Gastroesophageal sphincter (tissue), 4 donors: ENCODE results near the gene COL26A1. TPM values are rescaled to one million over a fixed set of nuclear protein-coding genes. Genes with fewer than 3 reads are reported as not detected.

Experiments
- ATAC-seq: fragments of 150-250 bp; one replicate; pipeline ENCODE4 v1.9.1; 2016; ENCODE audit warnings: mild to moderate bottlenecking, moderate library complexity
- H3K27ac ChIP-seq, 4 donors: fragments of 200-600 bp; sonication (generic) in 3 of 4; 1 replicate in 3 of 4; 2 replicates in 1 of 4; pipeline ENCODE4 v1.5.1; 2016 to 2019
- H3K27me3 ChIP-seq: fragments of 200-600 bp; sonication (generic); one replicate; pipeline ENCODE4 v1.5.1; 2019
- H3K36me3 ChIP-seq, 2 donors: fragments of 200-600 bp; sonication (generic); one replicate each; pipeline ENCODE4 v1.5.1; 2019; ENCODE audit warnings: control low read depth in 1 of 2
- H3K4me1 ChIP-seq, 3 donors: fragments of 200-600 bp; sonication (generic); 1 replicate in 2 of 3; 2 replicates in 1 of 3; pipeline ENCODE4 v1.5.1; 2016 to 2019; ENCODE audit warnings: control low read depth in 2 of 3
- H3K4me3 ChIP-seq, 2 donors: fragments of 200-600 bp; sonication (generic); one replicate each; pipeline ENCODE4 v1.5.1; 2019; ENCODE audit warnings: mild to moderate bottlenecking in 1 of 2, moderate library complexity in 1 of 2
- H3K9me3 ChIP-seq, 3 donors: fragments of 200-600 bp; sonication (generic); one replicate each; pipeline ENCODE4 v1.5.1; 2017 to 2019; ENCODE audit warnings: control low read depth in 2 of 3
- CTCF ChIP-seq, 4 experiments: fragments of 200-600 bp in 2 of 4; fragments of 450-650 bp in 2 of 4; sonication (generic) in 1 of 4; IDR thresholded peaks; one replicate each; pipeline ENCODE4 v1.5.1; 2017 to 2019; ENCODE audit warnings: antibody characterized with exemption in 4 of 4, mild to moderate bottlenecking in 2 of 4, moderate library complexity in 2 of 4
- EP300 ChIP-seq: sonication (generic); formaldehyde crosslinking; IDR thresholded peaks from one replicate; pipeline ENCODE4 v1.6.1; 2017; ENCODE audit warnings: antibody characterized with exemption, mild to moderate bottlenecking
- POLR2A ChIP-seq, 2 donors: fragments of 450-650 bp; IDR thresholded peaks; one replicate each; pipeline ENCODE4 v1.6.1; 2017; ENCODE audit warnings: antibody characterized with exemption in 2 of 2, mild to moderate bottlenecking in 2 of 2, moderate library complexity in 1 of 2
- POLR2AphosphoS5 ChIP-seq: sonication (generic); formaldehyde crosslinking; IDR thresholded peaks from one replicate; pipeline ENCODE4 v1.6.1; 2017; ENCODE audit warnings: antibody characterized with exemption
- WGBS, 2 donors: methylation state at CpG; one replicate each; pipeline ENCODE4 v1.1.5; 2018; ENCODE audit warnings: low coverage in 1 of 2; 5-methylcytosine and 5-hydroxymethylcytosine counted together
- total RNA-seq, 4 donors: library from RNA; depleted of rRNA; stranded (reverse); fragments of >200 nt; gene quantifications; one replicate each; pipeline ENCODE4 v1.1.0, GENCODE V29; 2016

COL26A1 gene
- total RNA-seq, 4 donors from 2014 or later, result not detected

GRCh38 chr7:101575721-101576120 is 213.0 kb downstream of the COL26A1 start:
- TF ChIP-seq POLR2AphosphoS5, result no peak
- TF ChIP-seq POLR2A (IDR thresholded peaks at IDR 0.05), result no peak
- no peak for TF ChIP-seq EP300
- no peak for TF ChIP-seq CTCF (IDR thresholded peaks at IDR 0.05)
- H3K4me1 ChIP-seq, result no peaks in the 10 kb centered on the region
- H3K4me3 ChIP-seq, result no peak overlapping the region
- peaks cover 38% of the 10 kb centered on the region for H3K27me3 ChIP-seq
- H3K9me3 ChIP-seq, result peaks cover 0 to 26% (median 0%) of the 10 kb centered on the region in 3 donors
- ATAC-seq, result no peak
- no peaks in the 10 kb centered on the region for H3K36me3 ChIP-seq
- no peak overlapping the region for H3K27ac ChIP-seq

GRCh38 chr7:101576998-101577397 is 214.3 kb downstream of the COL26A1 start:
- Histone ChIP-seq H3K4me1 (no peaks in the 10 kb centered on the region), H3K27ac (no peak overlapping the region), H3K36me3 (no peaks in the 10 kb centered on the region), H3K4me3 (no peak overlapping the region), H3K27me3 (peaks cover 49% of the 10 kb centered on the region), H3K9me3 (peaks cover 0 to 19% (median 0%) of the 10 kb centered on the region in 3 donors)
- TF ChIP-seq CTCF (IDR thresholded peaks at IDR 0.05) (no peak), POLR2AphosphoS5 (no peak), EP300 (no peak), POLR2A (IDR thresholded peaks at IDR 0.05) (no peak)
- 89 to 93% methylated on average over 2 to 3 of the region's 3 CpGs for WGBS, 2 donors
- ATAC-seq, result no peak

- Histone ChIP-seq H3K4me1 (no peaks in the 10 kb centered on the region), H3K36me3 (no peaks in the 10 kb centered on the region), H3K9me3 (peaks cover 0 to 14% (median 0%) of the 10 kb centered on the region in 3 donors), H3K27ac (no peak overlapping the region), H3K27me3 (peaks cover 51% of the 10 kb centered on the region), H3K4me3 (no peak overlapping the region)
- TF ChIP-seq EP300 (no peak), CTCF (IDR thresholded peaks at IDR 0.05) (no peak), POLR2A (IDR thresholded peaks at IDR 0.05) (no peak), POLR2AphosphoS5 (no peak)
- WGBS, 2 donors, result 64 to 71% methylated on average over 1 of the region's 1 CpG
- ATAC-seq, result no peak
Measured at GRCh38 chr7:101578552-101578951, 215.9 kb downstream of the COL26A1 start.

- H3K4me1 ChIP-seq, result no peaks in the 10 kb centered on the region
- H3K4me3 ChIP-seq, result no peak overlapping the region
- H3K27me3 ChIP-seq, result peaks cover 44% of the 10 kb centered on the region
- H3K9me3 ChIP-seq, result peaks cover 0 to 9% (median 0%) of the 10 kb centered on the region in 3 donors
- H3K36me3 ChIP-seq, result no peaks in the 10 kb centered on the region
- WGBS, 2 donors, result 79 to 94% methylated on average over 3 of the region's 7 CpGs
- no peak for ATAC-seq
- H3K27ac ChIP-seq, result no peak overlapping the region
- TF ChIP-seq EP300 (no peak), POLR2AphosphoS5 (no peak), CTCF (IDR thresholded peaks at IDR 0.05) (no peak), POLR2A (IDR thresholded peaks at IDR 0.05) (no peak)
Measured at GRCh38 chr7:101580596-101580995, 217.9 kb downstream of the COL26A1 start.

GRCh38 chr7:101581891-101582290 is 219.2 kb downstream of the COL26A1 start:
- 42 to 58% methylated on average over 4 to 9 of the region's 10 CpGs for WGBS, 2 donors
- H3K9me3 ChIP-seq, result peaks cover 0 to 9% (median 0%) of the 10 kb centered on the region in 3 donors
- H3K27me3 ChIP-seq, result peaks cover 37% of the 10 kb centered on the region
- TF ChIP-seq POLR2A (IDR thresholded peaks at IDR 0.05) (no peak), POLR2AphosphoS5 (no peak), EP300 (no peak), CTCF (IDR thresholded peaks at IDR 0.05) (no peak)
- no peak overlapping the region for H3K4me3 ChIP-seq
- no peaks in the 10 kb centered on the region for H3K36me3 ChIP-seq
- no peaks in the 10 kb centered on the region for H3K4me1 ChIP-seq
- H3K27ac ChIP-seq, result no peak overlapping the region
- no peak for ATAC-seq
